Neural cell (in vitro differentiated cells): ENCODE measurements around the gene VSNL1.

Experiments
- CTCF ChIP-seq: fragments of 450-650 bp; IDR thresholded peaks from 2 replicates; pipeline ENCODE4 v1.5.1; 2014; ENCODE audit warnings: antibody characterized with exemption, mild to moderate bottlenecking, moderate library complexity; ENCODE audit not compliant: poor library complexity, severe bottlenecking
- EP300 ChIP-seq: fragments of 450-650 bp; conservative IDR thresholded peaks from 2 replicates; pipeline ENCODE4 v1.6.1; 2014; ENCODE audit warnings: antibody characterized with exemption, mild to moderate bottlenecking, moderate library complexity; ENCODE audit not compliant: poor library complexity, severe bottlenecking
- EZH2 ChIP-seq: fragments of 200-600, 300-800 bp; shearing (Covaris generic), sonication (generic); IDR thresholded peaks from 2 replicates; pipeline ENCODE4 v1.6.1; 2014; ENCODE audit warnings: antibody characterized with exemption, low read length, borderline replicate concordance, mild to moderate bottlenecking; ENCODE audit not compliant: insufficient read depth, poor library complexity, severe bottlenecking
- RAD21 ChIP-seq: fragments of 450-650 bp; conservative IDR thresholded peaks from 2 replicates; pipeline ENCODE4 v1.6.1; 2014; ENCODE audit warnings: antibody characterized with exemption, mild to moderate bottlenecking, moderate library complexity
- TAF1 ChIP-seq: IDR thresholded peaks from 2 replicates; pipeline ENCODE4 v1.6.1; 2012; ENCODE audit warnings: low read depth

GRCh38 chr2:17558878-17559277 lies 18.4 kb downstream of the VSNL1 start:
- no peak for TF ChIP-seq EZH2
- no peak for TF ChIP-seq EP300
- no peak for TF ChIP-seq CTCF
- no peak for TF ChIP-seq RAD21
- TF ChIP-seq TAF1: no peak
